ENCODE measurements around the gene GPR158. TPM values are rescaled to one million over a fixed set of nuclear protein-coding genes. Genes with fewer than 3 reads are reported as not detected.

GPR158 gene
- total and polyA plus RNA-seq, 2 of the 8 experiments (the other 6 are each of a cell fraction or from before 2014, with no cell fraction given) = 0.14 to 0.78 TPM

GRCh38 chr10:25646371-25646770 lies 471.6 kb downstream of the GPR158 start:
- Histone ChIP-seq H2BK15ac (ENCODE audit: low read length) (no peak overlapping the region), H3K27me3 (replicated peaks in 1 of 4; ENCODE audit: control insufficient read depth in 3 of 4, extremely low read depth in 1 of 4, insufficient read depth in 3 of 4, low read length in 3 of 4) (no peaks in the 10 kb centered on the region), H3K23me2 (ENCODE audit: low read depth, low read length) (no peaks in the 10 kb centered on the region), H3K4me2 (ENCODE audit: insufficient read depth in 1 of 2, low read depth in 2 of 2, low read length in 2 of 2) (no peak overlapping the region), H3K14ac (ENCODE audit: insufficient read length) (no peak overlapping the region), H2BK5ac (ENCODE audit: low read depth, low read length) (no peak overlapping the region), H3K4ac (replicated peaks; ENCODE audit: insufficient read length, low read depth, low read length) (no peak overlapping the region), H2AFZ (ENCODE audit: low read length) (no peak overlapping the region), H2AK5ac (ENCODE audit: low read depth, low read length) (no peak overlapping the region), H3K9me3 (ENCODE audit: insufficient read depth in 2 of 2, low read depth in 1 of 2, low read length in 1 of 2) (no peaks in the 10 kb centered on the region), H3K36me3 (ENCODE audit: control insufficient read depth in 2 of 4, insufficient read depth in 4 of 4, low read length in 3 of 4) (no peaks in the 10 kb centered on the region), H4K8ac (ENCODE audit: extremely low read depth, insufficient read depth, low read length) (no peak overlapping the region), H3K18ac (ENCODE audit: extremely low read depth, low read length) (no peak overlapping the region), H3K79me2 (ENCODE audit: control insufficient read depth in 1 of 2, insufficient read depth in 2 of 2, low read length in 2 of 2) (no peaks in the 10 kb centered on the region), H3K27ac (ENCODE audit: low read depth, low read length) (no peak overlapping the region), H4K91ac (replicated peaks; ENCODE audit: insufficient read length, low read length) (no peak overlapping the region), H4K5ac (ENCODE audit: insufficient read length, low read depth, low read length) (no peak overlapping the region), H3K56ac (replicated peaks; ENCODE audit: insufficient read length, low read depth, low read length) (no peak overlapping the region), H4K20me1 (replicated peaks in 1 of 2; ENCODE audit: control insufficient read depth in 1 of 2, insufficient read depth in 2 of 2, low read length in 2 of 2) (no peaks in the 10 kb centered on the region), H2BK20ac (ENCODE audit: low read length) (no peak overlapping the region), H2BK120ac (replicated peaks; ENCODE audit: low read depth, low read length) (no peak overlapping the region), H2BK12ac (ENCODE audit: low read depth, low read length) (no peak overlapping the region), H3K23ac (ENCODE audit: insufficient read length) (no peak overlapping the region), H3K4me3 (ENCODE audit: extremely low read depth in 1 of 4, insufficient read depth in 2 of 4, low read depth in 3 of 4, low read length in 4 of 4) (no peak overlapping the region), H3K79me1 (ENCODE audit: low read depth, low read length) (no peaks in the 10 kb centered on the region), H3K9ac (replicated peaks in 1 of 4; ENCODE audit: extremely low read depth in 1 of 4, low read depth in 3 of 4, low read length in 3 of 4) (no peak overlapping the region), H3K4me1 (replicated peaks in 1 of 4; ENCODE audit: control insufficient read depth in 3 of 4, insufficient read depth in 4 of 4, low read length in 3 of 4) (no peaks in the 10 kb centered on the region)
- POLR2A ChIA-PET (ENCODE audit: partially characterized antibody) = no interaction called here
- CTCF ChIA-PET (ENCODE audit: partially characterized antibody) = interaction anchor here (1.4 to 1.7 kb wide), 2 partner anchors 35 to 37 kb away, joined by 3 to 5 read pairs; no protein-coding TSS in a partner anchor
- DNase-seq (ENCODE audit: low read depth in 1 of 2, low spot score in 2 of 2) = no peak
- FAIRE-seq = no peak
- no peak for TF ChIP-seq SUZ12 (IDR thresholded peaks at IDR 0.05; ENCODE audit: low read length)
- TF ChIP-seq EZH2 (IDR thresholded peaks at IDR 0.05; ENCODE audit: low read depth, low read length, severe bottlenecking) = no peak
- no peak for TF ChIP-seq RXRA (IDR thresholded peaks at IDR 0.05; ENCODE audit: insufficient read depth, low read depth, low read length)
- no peak for TF ChIP-seq NANOG (IDR thresholded peaks at IDR 0.05; ENCODE audit: insufficient read depth, low read depth, low read length, poor library complexity, severe bottlenecking)
- no peak for TF ChIP-seq KDM5A (IDR thresholded peaks at IDR 0.05; ENCODE audit: low read length)
- TF ChIP-seq CTBP2 (IDR thresholded peaks at IDR 0.05; ENCODE audit: borderline replicate concordance, insufficient read depth, insufficient read length, low read length) = no peak
- no peak for TF ChIP-seq EP300 (IDR thresholded peaks at IDR 0.05; ENCODE audit: borderline replicate concordance in 1 of 2, low read depth in 2 of 2, low read length in 2 of 2)
- TF ChIP-seq RAD21 (IDR thresholded peaks at IDR 0.05 in 1 of 2, conservative IDR thresholded peaks at IDR 0.05 in 1 of 2; ENCODE audit: low read depth in 2 of 2, low read length in 2 of 2) = no peak
- TF ChIP-seq TEAD4 (IDR thresholded peaks at IDR 0.05; ENCODE audit: low read depth, low read length) = no peak
- no peak for TF ChIP-seq TBP (IDR thresholded peaks at IDR 0.05; ENCODE audit: low read depth, low read length)
- TF ChIP-seq BACH1 (IDR thresholded peaks at IDR 0.05; ENCODE audit: low read length) = no peak
- WGBS, 2 experiments (ENCODE audit: extremely low coverage in 1 of 2, insufficient coverage in 1 of 2, insufficient read length in 1 of 2, insufficient replicate concordance in 2 of 2, low coverage in 1 of 2, low lambda C conversion rate in 2 of 2, missing lambda C conversion rate in 1 of 2) = 95% methylated on average over 2 of the region's 2 CpGs; no CpG with 5 or more reads in 1 of the 2 experiments
